IPS DF 4.7 (cell line): Measurements from ENCODE around the gene NF1.
"Not testable (repeated sequence)": the region's sequence is repeated elsewhere in the genome, so short reads cannot be mapped to it uniquely, and the experiment has no call there.

Source experiments
- DNase-seq: peaks from one replicate; pipeline ENCODE4 v3.0.0-alpha.2; 2013; ENCODE audit warnings: low spot score; ENCODE audit errors: extremely low read depth

NF1 gene

GRCh38 chr17:31175237-31175636 is 80.5 kb downstream of the NF1 start:
- DNase-seq, result no peak

- DNase-seq, result not testable (repeated sequence)
These were observed 81.4 kb downstream of the NF1 start for GRCh38 chr17:31176143-31176542.

- DNase-seq, result not testable (repeated sequence)
These were observed 84.2 kb downstream of the NF1 start for GRCh38 chr17:31178951-31179350.

- DNase-seq, result no peak
These were observed 100.5 kb downstream of the NF1 start for GRCh38 chr17:31195305-31195704.

GRCh38 chr17:31198026-31198425 is 103.2 kb downstream of the NF1 start:
- DNase-seq, result no peak

GRCh38 chr17:31198666-31199065 is 103.9 kb downstream of the NF1 start:
- not testable (repeated sequence) for DNase-seq

- DNase-seq, result no peak
These were observed 105.5 kb downstream of the NF1 start for GRCh38 chr17:31200287-31200686.

GRCh38 chr17:31202968-31203367 is 108.2 kb downstream of the NF1 start:
- DNase-seq, result no peak

GRCh38 chr17:31211352-31212012 is 116.7 kb downstream of the NF1 start:
- DNase-seq, result no peak

- no peak for DNase-seq
These were observed 121.4 kb downstream of the NF1 start for GRCh38 chr17:31216031-31216751.

GRCh38 chr17:31224366-31224765 is 129.6 kb downstream of the NF1 start:
- no peak for DNase-seq

- DNase-seq, result no peak
These were observed 131.1 kb downstream of the NF1 start for GRCh38 chr17:31225831-31226230.

GRCh38 chr17:31226373-31226772 is 131.6 kb downstream of the NF1 start:
- DNase-seq, result no peak

- no peak for DNase-seq
These were observed 132.2 kb downstream of the NF1 start for GRCh38 chr17:31226950-31227349.

- no peak for DNase-seq
These were observed 137.1 kb downstream of the NF1 start for GRCh38 chr17:31231852-31232251.

GRCh38 chr17:31235110-31235509 is 140.3 kb downstream of the NF1 start:
- no peak for DNase-seq

- no peak for DNase-seq
These were observed 141.4 kb downstream of the NF1 start for GRCh38 chr17:31236137-31236536.

GRCh38 chr17:31236712-31237111 is 141.9 kb downstream of the NF1 start:
- DNase-seq, result no peak

- no peak for DNase-seq
These were observed 146.3 kb downstream of the NF1 start for GRCh38 chr17:31241116-31241515.

GRCh38 chr17:31248986-31249834 is 154.4 kb downstream of the NF1 start:
- DNase-seq, result no peak

- no peak for DNase-seq
These were observed 155.0 kb downstream of the NF1 start for GRCh38 chr17:31249835-31250141.

GRCh38 chr17:31250229-31250628 is 155.5 kb downstream of the NF1 start:
- no peak for DNase-seq
